SK-N-SH treated with all-trans-retinoic acid at 6 μM for 48 hours (cell line): ENCODE results near the gene PLCL2.

Experiments
- ATAC-seq: fragments of 200-7000 bp; cut with Tn5 transposase; 3 replicates; pipeline ENCODE4 v1.9.1; 2020; ENCODE audit warnings: mild to moderate bottlenecking, moderate library complexity
- ARNTL ChIP-seq: fragments of 450-650 bp; formaldehyde crosslinking; IDR thresholded peaks from 2 replicates; pipeline ENCODE4 v1.5.0; 2020; ENCODE audit warnings: low read depth, mild to moderate bottlenecking, moderate library complexity, borderline replicate concordance
- BACH2 ChIP-seq: fragments of 250-450 bp; sonication (Bioruptor Pico); IDR thresholded peaks from 2 replicates; pipeline ENCODE4 v1.9.0; 2021; ENCODE audit warnings: mild to moderate bottlenecking, borderline replicate concordance
- CSDC2 ChIP-seq: fragments of 250-450 bp; sonication (Bioruptor Pico); IDR thresholded peaks from 2 replicates; pipeline ENCODE4 v1.5.0; 2020; ENCODE audit warnings: mild to moderate bottlenecking, moderate library complexity
- ESRRG ChIP-seq: fragments of 250-450 bp; sonication (Bioruptor Pico); IDR thresholded peaks from 2 replicates; pipeline ENCODE4 v1.6.1; 2021; ENCODE audit warnings: mild to moderate bottlenecking
- GLIS3 ChIP-seq: fragments of 250-450 bp; sonication (Bioruptor Pico); IDR thresholded peaks from 2 replicates; pipeline ENCODE4 v1.5.0; 2020; ENCODE audit warnings: mild to moderate bottlenecking, moderate library complexity
- ISL1 ChIP-seq: fragments of 250-450 bp; sonication (Bioruptor Pico); IDR thresholded peaks from 2 replicates; pipeline ENCODE4 v2.1.2; 2022; ENCODE audit warnings: mild to moderate bottlenecking, moderate library complexity
- OSR1 ChIP-seq: fragments of 250-450 bp; sonication (Bioruptor Pico); IDR thresholded peaks from 2 replicates; pipeline ENCODE4 v1.8.0; 2022; ENCODE audit warnings: moderate library complexity, mild to moderate bottlenecking, inconsistent platforms
- PPARA ChIP-seq: fragments of 250-450 bp; sonication (Bioruptor Pico); IDR thresholded peaks from 2 replicates; pipeline ENCODE4 v1.5.0; 2020; ENCODE audit warnings: mild to moderate bottlenecking, borderline replicate concordance
- RARB ChIP-seq: fragments of 250-450 bp; sonication (Bioruptor Pico); IDR thresholded peaks from 2 replicates; pipeline ENCODE4 v1.8.0; 2021; ENCODE audit warnings: mild to moderate bottlenecking, moderate library complexity
- SNAI2 ChIP-seq: fragments of 250-450 bp; sonication (Bioruptor Pico); IDR thresholded peaks from 2 replicates; pipeline ENCODE4 v1.5.0; 2020; ENCODE audit warnings: mild to moderate bottlenecking, moderate library complexity
- TCF4 ChIP-seq: fragments of 250-450 bp; sonication (Bioruptor Pico); IDR thresholded peaks from 2 replicates; pipeline ENCODE4 v1.8.0; 2021; ENCODE audit warnings: mild to moderate bottlenecking, moderate library complexity, borderline replicate concordance
- TOX ChIP-seq: fragments of 250-450 bp; sonication (Bioruptor Pico); IDR thresholded peaks from 2 replicates; pipeline ENCODE4 v1.8.0; 2021; ENCODE audit warnings: mild to moderate bottlenecking, moderate library complexity, borderline replicate concordance
- ZC3H10 ChIP-seq: fragments of 250-450 bp; sonication (Bioruptor Pico); IDR thresholded peaks from 2 replicates; pipeline ENCODE4 v1.5.1; 2021; ENCODE audit warnings: mild to moderate bottlenecking, moderate library complexity
- ZFP30 ChIP-seq: fragments of 450-650 bp; formaldehyde crosslinking; IDR thresholded peaks from 2 replicates; pipeline ENCODE4 v1.5.0; 2022; ENCODE audit warnings: mild to moderate bottlenecking, moderate library complexity
- ZNF565 ChIP-seq: fragments of 450-650 bp; formaldehyde crosslinking; conservative IDR thresholded peaks from 2 replicates; pipeline ENCODE4 v1.5.0; 2020; ENCODE audit warnings: low read depth, mild to moderate bottlenecking, moderate library complexity
- ZNF8 ChIP-seq: fragments of 450-650 bp; formaldehyde crosslinking; IDR thresholded peaks from 2 replicates; pipeline ENCODE4 v1.5.0; 2020; ENCODE audit warnings: mild to moderate bottlenecking, moderate library complexity
- TF ChIP-seq, protein P1 (sequence below): fragments of 250-450 bp; sonication (Bioruptor Pico); IDR thresholded peaks from 2 replicates; pipeline ENCODE4 v1.5.1; 2020; ENCODE audit warnings: low read depth, mild to moderate bottlenecking, moderate library complexity
- TF ChIP-seq, protein P2 (sequence below): fragments of 250-450 bp; sonication (Bioruptor Pico); IDR thresholded peaks from 2 replicates; pipeline ENCODE4 v1.5.0; 2020; ENCODE audit warnings: mild to moderate bottlenecking, moderate library complexity
- TF ChIP-seq, protein P3 (sequence below): fragments of 250-450 bp; sonication (Bioruptor Pico); IDR thresholded peaks from 2 replicates; pipeline ENCODE4 v1.5.1; 2021; ENCODE audit warnings: mild to moderate bottlenecking, moderate library complexity
- TF ChIP-seq, protein P4 (sequence below): fragments of 250-450 bp; sonication (Bioruptor Pico); IDR thresholded peaks from 2 replicates; pipeline ENCODE4 v1.8.0; 2021; ENCODE audit warnings: low read depth, mild to moderate bottlenecking, moderate library complexity, borderline replicate concordance

The PLCL2 gene

DNA sequence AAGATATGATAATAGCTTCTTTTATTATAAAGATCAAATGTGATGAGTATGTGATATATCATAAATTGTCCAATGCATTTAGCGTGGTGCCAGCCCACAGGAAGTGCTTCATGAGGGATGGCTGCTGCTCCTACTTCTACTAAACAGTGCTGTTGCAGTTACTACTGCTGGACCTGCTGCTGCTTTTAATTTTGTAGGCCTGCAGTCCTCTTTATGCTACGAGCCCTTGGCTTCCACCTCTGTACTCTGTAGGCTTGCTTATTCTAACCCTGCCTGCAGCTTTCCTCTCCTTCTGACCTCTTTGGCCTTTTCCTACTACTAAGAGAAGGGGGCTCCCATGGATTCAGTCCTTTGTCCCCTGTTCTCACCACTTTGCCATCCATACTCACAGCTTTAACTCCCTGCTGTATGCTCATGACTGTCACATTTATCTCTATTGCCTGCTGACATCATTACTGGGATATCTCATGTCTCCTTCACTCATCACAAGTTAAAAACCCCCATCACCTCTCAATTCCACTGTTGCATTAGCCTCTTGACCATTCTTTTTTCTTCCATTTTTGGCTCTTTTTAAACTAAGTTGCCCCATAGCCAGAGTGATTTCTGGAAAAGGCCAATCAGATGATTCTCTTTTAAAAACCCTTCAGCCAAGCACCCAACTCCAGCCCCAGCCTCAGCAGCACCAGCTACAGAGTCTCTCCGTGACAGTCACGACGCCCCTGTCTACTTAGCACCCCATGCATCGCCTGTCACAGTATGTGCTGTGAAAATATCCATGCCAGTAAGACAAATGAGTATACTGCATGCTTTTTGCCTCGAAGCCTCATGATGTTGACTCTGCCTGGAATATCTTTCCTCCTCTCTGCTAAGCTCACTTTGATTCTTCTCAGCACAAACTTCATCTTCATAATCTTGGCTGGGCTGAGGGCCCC is 56.3 kb downstream of the PLCL2 start:
- ATAC-seq: no peak
- no peak for TF ChIP-seq ZFP30 (CRISPR knock-in tag)
- TF ChIP-seq TOX (CRISPR knock-in tag): no peak
- TF ChIP-seq, protein P1, sequence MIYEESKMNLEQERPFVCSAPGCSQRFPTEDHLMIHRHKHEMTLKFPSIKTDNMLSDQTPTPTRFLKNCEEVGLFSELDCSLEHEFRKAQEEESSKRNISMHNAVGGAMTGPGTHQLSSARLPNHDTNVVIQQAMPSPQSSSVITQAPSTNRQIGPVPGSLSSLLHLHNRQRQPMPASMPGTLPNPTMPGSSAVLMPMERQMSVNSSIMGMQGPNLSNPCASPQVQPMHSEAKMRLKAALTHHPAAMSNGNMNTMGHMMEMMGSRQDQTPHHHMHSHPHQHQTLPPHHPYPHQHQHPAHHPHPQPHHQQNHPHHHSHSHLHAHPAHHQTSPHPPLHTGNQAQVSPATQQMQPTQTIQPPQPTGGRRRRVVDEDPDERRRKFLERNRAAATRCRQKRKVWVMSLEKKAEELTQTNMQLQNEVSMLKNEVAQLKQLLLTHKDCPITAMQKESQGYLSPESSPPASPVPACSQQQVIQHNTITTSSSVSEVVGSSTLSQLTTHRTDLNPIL (CRISPR knock-in tag): no peak

DNA sequence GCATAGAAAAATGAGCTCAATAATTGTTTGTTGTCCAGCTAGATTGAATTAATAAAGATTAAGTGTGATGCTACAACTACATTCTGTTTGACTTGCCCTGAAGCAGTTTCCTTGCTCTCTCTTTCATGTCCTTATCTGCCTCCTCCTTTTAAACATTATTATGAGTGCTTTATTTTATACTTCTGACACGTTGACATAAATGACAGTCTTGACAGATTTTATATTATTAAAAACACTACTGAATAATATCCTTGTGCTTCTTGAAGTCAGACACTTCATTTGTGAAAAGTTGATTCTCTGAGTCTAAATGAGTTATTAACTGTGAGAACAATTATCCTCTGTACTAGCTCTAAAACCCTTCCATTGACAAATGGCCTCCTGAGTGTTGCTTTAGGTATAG is 58.2 kb downstream of the PLCL2 start:
- no peak for TF ChIP-seq RARB (CRISPR knock-in tag)
- no peak for TF ChIP-seq ZC3H10 (CRISPR knock-in tag)
- TF ChIP-seq SNAI2 (CRISPR knock-in tag): no peak
- TF ChIP-seq, protein P1 (CRISPR knock-in tag): no peak
- no peak for TF ChIP-seq ARNTL (CRISPR knock-in tag)
- no peak for TF ChIP-seq PPARA (CRISPR knock-in tag)
- TF ChIP-seq, protein P2, sequence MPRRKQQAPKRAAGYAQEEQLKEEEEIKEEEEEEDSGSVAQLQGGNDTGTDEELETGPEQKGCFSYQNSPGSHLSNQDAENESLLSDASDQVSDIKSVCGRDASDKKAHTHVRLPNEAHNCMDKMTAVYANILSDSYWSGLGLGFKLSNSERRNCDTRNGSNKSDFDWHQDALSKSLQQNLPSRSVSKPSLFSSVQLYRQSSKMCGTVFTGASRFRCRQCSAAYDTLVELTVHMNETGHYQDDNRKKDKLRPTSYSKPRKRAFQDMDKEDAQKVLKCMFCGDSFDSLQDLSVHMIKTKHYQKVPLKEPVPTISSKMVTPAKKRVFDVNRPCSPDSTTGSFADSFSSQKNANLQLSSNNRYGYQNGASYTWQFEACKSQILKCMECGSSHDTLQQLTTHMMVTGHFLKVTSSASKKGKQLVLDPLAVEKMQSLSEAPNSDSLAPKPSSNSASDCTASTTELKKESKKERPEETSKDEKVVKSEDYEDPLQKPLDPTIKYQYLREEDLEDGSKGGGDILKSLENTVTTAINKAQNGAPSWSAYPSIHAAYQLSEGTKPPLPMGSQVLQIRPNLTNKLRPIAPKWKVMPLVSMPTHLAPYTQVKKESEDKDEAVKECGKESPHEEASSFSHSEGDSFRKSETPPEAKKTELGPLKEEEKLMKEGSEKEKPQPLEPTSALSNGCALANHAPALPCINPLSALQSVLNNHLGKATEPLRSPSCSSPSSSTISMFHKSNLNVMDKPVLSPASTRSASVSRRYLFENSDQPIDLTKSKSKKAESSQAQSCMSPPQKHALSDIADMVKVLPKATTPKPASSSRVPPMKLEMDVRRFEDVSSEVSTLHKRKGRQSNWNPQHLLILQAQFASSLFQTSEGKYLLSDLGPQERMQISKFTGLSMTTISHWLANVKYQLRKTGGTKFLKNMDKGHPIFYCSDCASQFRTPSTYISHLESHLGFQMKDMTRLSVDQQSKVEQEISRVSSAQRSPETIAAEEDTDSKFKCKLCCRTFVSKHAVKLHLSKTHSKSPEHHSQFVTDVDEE: no peak
- no peak for TF ChIP-seq ZNF8 (CRISPR knock-in tag)
- TF ChIP-seq ZNF565 (CRISPR knock-in tag): no peak
- no peak for TF ChIP-seq ESRRG
- TF ChIP-seq ZFP30 (CRISPR knock-in tag): no peak
- no peak for TF ChIP-seq OSR1 (CRISPR knock-in tag)
- no peak for TF ChIP-seq TCF4 (CRISPR knock-in tag)
- TF ChIP-seq ISL1: no peak
- no peak for ATAC-seq

DNA sequence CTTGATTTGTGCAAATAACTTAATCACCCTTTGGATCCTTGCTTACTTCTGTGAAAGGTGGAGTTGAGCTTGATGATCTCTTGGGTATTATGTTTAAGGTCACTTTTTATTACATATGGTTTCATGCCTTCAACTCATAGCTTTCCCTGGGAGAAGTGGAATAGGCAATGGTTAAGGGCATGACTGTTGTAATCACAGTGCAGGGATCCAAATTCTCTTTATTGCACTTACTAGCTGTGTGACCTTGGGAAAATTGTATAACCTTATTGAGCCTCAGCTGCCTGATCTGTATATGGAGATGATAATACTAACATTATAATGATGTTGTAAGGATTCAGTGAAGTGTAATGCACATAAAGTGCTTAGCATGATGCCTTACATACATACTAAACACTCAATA is 59.1 kb downstream of the PLCL2 start:
- no peak for ATAC-seq
- TF ChIP-seq SNAI2 (CRISPR knock-in tag): no peak
- no peak for TF ChIP-seq ZNF8 (CRISPR knock-in tag)
- TF ChIP-seq ESRRG: no peak
- TF ChIP-seq GLIS3 (CRISPR knock-in tag): no peak
- no peak for TF ChIP-seq CSDC2
- TF ChIP-seq ZC3H10 (CRISPR knock-in tag): no peak
- TF ChIP-seq, protein P3, sequence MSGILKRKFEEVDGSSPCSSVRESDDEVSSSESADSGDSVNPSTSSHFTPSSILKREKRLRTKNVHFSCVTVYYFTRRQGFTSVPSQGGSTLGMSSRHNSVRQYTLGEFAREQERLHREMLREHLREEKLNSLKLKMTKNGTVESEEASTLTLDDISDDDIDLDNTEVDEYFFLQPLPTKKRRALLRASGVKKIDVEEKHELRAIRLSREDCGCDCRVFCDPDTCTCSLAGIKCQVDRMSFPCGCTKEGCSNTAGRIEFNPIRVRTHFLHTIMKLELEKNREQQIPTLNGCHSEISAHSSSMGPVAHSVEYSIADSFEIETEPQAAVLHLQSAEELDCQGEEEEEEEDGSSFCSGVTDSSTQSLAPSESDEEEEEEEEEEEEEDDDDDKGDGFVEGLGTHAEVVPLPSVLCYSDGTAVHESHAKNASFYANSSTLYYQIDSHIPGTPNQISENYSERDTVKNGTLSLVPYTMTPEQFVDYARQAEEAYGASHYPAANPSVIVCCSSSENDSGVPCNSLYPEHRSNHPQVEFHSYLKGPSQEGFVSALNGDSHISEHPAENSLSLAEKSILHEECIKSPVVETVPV (CRISPR knock-in tag): no peak
- TF ChIP-seq, protein P4, sequence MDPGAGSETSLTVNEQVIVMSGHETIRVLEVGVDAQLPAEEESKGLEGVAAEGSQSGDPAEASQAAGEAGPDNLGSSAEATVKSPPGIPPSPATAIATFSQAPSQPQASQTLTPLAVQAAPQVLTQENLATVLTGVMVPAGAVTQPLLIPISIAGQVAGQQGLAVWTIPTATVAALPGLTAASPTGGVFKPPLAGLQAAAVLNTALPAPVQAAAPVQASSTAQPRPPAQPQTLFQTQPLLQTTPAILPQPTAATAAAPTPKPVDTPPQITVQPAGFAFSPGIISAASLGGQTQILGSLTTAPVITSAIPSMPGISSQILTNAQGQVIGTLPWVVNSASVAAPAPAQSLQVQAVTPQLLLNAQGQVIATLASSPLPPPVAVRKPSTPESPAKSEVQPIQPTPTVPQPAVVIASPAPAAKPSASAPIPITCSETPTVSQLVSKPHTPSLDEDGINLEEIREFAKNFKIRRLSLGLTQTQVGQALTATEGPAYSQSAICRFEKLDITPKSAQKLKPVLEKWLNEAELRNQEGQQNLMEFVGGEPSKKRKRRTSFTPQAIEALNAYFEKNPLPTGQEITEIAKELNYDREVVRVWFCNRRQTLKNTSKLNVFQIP (CRISPR knock-in tag): no peak
- TF ChIP-seq BACH2 (CRISPR knock-in tag): no peak
- TF ChIP-seq ZNF565 (CRISPR knock-in tag): no peak
